Umbilical cord (tissue), 2 donors: ENCODE results near the gene ANP32E. TPM values are rescaled to one million over a fixed set of nuclear protein-coding genes. Genes with fewer than 3 reads are reported as not detected.

Source experiments
- DNase-seq: peaks from one replicate; pipeline ENCODE4 v3.0.0-alpha.2; 2015; ENCODE audit warnings: low spot score
- total RNA-seq: library from RNA; depleted of rRNA; stranded (reverse); fragments of >200 nt; gene quantifications from one replicate; pipeline ENCODE4 v1.2.3, GENCODE V29; 2014; ENCODE audit warnings: low replicate concordance; ENCODE audit not compliant: insufficient read depth

ANP32E gene
- 29.9 TPM for total RNA-seq

- peak; percentile 100 for DNase-seq
Measured at GRCh38 chr1:150235852-150236613, at the start of gene ANP32E. Gene ANP32E, minus strand, starts transcription at chr1:150236112. Its CDS starts 326 bp downstream, at chr1:150235786.

GRCh38 chr1:150283260-150283659 lies 47.3 kb upstream of the ANP32E start:
- no peak for DNase-seq

DNA sequence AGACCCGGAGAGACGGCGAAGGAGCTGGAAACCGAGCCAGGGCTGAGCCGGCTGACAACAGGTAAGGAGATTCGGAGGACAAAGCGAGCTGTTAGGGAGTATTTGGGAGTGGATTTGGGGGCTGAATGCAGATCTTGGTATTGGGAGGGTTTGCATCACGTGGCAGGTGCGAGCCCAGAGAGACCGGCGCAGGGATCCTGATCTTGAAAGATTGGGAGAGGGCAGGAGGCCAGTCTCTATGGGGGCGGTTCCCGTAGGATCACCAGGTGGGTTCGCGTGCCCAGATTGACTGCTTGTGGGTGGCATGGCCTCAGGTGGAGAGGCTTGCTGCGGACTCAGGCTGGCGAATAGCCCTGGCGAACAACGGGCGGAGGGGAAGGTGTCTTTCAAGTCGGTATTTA lies 46.6 kb upstream of the ANP32E start:
- no peak for DNase-seq

GRCh38 chr1:150281758-150282557 lies 46.0 kb upstream of the ANP32E start, which contains the start of gene CIART:
Gene CIART, plus strand, starts transcription at chr1:150282554. Its CDS starts 714 bp downstream, at chr1:150283268.
- peak; percentile 97 for DNase-seq

DNA sequence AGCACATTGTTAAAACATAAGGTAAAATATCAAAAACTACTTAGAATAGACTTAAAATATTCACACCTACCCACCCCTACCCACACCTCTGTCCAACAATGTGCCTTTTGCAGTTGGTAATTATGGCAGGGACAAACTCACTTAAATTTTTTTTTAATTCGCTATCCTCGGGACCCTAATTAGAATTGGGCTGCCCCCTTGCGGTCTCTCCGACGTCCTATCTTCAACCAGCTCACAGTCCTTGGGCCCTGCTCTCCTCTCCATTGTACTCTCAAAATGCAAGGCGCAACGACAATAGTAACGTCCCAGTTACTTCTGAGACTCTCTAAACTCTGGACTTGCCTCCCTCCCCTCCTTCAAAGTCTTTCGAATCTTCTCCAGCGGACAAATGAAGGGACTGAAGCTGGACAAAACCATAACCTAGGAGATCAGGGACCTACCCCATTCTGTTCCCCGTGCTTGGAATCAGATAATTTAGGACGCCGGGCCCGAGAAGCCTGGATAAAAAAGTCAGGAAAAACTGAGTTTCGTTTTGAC lies 45.4 kb upstream of the ANP32E start:
- peak; percentile 79 for DNase-seq

DNA sequence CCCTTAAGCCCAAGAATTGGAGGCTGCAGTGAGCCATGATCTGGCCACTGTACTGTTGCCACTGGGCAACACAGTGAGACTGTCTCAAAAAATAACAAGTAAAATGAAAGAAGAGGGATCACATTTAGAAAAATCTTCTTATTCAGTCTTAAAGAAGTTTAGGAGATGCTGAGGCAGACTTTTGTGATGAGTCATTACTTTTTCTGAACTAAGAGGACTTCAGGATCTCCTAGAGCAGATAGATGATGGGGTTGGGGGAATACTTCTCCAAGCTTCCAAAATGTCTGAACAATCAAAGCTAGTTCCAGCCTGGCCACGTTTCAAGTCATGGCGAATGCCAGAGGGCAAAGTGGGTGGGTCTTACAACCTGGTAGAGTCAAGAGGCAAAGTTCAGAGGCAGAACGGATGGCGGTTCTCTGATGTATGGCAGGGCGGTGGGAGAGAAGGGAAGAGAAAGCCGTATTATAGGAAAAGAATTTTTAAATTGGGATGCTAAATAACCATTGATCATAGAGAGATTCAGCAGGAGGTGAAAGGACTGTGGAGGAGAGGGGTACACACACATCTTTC lies 44.3 kb upstream of the ANP32E start:
- DNase-seq, result no peak

DNA sequence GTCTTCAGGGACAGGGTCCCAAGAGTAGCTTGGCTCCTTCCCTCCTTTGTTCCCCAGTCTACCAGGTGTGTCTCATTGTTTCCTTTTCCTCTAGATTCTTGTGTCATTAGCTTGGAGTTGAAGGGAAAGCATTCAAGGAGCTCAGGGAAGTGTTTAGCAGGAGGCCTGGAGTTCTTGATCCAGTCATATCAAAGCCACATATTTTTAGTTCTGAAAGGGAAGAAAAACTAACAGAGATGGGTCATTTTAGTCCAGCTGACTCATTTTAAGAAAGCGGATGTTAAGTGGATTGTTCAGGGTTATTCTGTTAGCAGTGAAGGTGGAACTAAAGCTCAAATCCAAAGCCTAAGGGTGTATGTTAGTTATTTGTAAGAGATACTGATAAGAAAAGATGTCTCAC lies 37.4 kb upstream of the ANP32E start:
- DNase-seq, result peak; percentile 38

DNA sequence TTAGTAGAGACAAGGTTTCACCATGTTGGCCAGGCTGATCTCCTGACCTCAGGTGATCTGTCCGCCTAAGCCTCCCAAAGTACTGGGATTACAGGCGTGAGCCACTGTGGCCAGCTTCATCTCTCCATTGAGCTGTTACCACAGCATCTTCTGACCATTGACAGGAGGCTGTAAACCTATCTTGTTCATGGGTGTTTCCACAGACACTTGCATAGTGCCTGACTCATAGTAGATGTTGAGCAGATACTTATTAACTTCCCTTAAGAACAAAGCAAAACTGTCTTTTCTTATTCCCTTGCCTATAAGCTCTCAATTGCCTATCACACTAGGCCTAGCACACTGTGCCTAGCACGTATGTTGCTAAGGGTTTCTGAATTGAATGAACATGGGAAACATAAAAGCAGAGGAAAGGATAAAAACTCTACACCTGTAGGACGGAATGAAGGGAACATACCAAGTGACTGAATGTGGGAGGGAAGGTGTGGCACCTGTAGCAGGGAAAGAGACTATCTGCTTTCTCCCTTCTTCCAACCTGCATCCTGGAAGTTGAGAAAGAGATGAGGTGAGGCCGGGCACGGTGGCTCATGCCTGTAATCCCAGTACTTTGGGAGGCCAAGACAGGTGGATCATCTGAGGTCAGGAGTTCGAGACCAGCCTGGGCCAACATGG lies 35.5 kb upstream of the ANP32E start:
- no peak for DNase-seq

DNA sequence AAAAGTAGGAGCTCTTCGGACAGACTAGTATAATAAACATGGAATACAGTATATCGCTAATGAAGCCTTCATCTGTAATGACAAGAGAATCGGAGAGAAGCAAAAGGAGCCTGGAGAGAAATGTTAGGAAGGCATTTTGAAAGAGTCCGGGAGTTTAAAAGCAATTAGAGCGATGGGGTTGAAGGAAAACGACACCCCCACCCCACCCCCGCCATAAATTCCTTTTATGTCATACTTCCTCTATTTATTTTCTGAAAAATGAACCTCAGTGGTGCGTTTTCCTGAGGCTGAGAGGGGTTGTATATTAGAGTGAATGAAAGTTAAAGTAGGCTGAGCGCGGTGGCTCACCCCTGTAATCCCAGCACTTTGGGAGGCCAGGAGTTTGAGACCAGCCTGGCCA lies 33.5 kb upstream of the ANP32E start:
- no peak for DNase-seq

- peak; percentile 99 for DNase-seq
Measured at GRCh38 chr1:150268705-150269403, 32.9 kb upstream of the ANP32E start, which contains the start of gene APH1A. Gene APH1A, minus strand, starts transcription at chr1:150269016. Its CDS starts 206 bp downstream, at chr1:150268810.

DNA sequence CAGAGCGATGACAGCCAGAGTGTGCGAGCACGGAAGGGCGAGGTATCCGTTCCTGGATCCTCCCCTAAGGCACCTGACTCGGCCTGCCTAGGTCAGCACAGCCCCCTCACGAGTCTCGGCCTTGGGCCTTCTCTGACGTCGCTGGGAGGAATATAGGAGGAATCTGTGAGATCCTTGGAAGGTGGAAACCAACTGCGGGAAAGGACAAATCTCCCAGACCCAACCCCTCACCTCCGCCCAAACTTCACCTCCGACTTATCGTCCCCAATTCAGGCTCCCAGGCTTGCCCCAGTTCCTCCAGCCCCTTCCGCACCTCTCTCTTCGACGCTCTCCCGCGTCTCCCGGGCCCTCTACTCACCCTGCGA lies 32.4 kb upstream of the ANP32E start:
- no peak for DNase-seq

DNA sequence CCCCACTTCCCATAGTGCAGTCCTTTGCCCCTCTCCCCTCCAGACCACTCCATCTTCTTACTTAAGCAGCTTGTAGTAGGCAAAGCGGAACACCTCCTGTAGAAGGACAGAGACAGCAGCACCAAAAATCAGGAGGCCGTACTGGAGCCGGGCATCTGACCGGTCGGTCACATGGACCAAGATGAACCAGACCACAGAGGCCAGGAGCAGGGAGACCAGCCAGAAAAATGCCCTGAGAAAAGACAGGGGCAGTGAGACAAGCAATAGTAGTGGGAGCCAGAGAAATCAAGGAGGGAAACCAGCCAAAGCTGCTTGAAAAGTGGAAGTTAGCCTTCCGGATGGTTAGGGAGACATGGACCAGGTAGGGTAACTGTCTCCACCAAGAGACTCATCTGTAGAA lies 32.0 kb upstream of the ANP32E start:
- no peak for DNase-seq

- no peak for DNase-seq
Measured at GRCh38 chr1:150263549-150263948, 27.6 kb upstream of the ANP32E start.

- no peak for DNase-seq
Measured at GRCh38 chr1:150262388-150263320, 26.7 kb upstream of the ANP32E start.

- DNase-seq, result no peak
Measured at GRCh38 chr1:150261367-150261766, 25.5 kb upstream of the ANP32E start.

DNA sequence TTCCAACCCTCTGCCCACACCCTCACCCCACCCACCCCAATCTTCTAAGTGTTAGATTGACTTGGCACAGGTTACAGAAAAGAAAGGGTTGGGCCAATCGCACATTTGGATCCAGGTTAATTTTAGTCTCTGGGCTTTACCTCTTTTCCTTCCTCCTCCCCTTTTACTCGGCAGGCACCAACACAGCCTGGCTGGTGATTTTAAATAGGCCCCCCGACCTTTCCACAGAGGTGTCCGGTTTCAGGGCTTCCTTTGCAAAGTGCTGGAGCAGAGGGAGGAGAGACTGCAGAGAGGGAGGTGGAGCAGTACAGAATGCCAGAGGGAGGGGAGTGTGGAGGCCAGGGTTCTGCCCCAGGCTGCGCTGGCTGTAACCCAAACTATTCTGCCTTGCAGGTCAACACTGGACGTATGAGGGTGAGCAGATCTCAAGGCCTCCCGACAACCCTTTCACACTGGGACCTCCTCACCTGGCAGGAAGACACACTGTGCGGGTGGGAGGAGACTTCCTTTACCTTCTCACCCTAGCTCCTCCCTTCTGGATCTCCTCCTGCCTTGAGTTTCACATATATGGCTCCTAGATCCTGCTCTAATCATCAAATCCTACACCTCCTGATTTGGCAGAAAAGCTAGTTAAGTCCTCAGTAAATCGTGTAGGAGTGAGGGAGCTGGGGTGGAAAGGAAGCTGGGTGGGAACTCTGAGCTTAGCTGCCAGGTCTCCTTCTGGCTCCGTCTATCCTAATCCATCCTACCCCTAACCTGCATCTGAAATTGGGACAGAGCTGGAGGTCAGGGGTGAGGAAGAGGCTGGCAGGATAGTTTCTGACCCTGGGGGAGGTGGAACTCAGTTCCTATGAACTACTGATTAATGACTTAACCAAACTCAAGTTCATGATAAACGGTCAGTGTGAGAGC lies 24.1 kb upstream of the ANP32E start:
- peak; percentile 87 for DNase-seq

GRCh38 chr1:150259217-150259616 lies 23.3 kb upstream of the ANP32E start:
- DNase-seq, result no peak
